PFSK-1 (cell line): ENCODE data around the gene PRR3.

Experiments
- POLR2AphosphoS5 ChIP-seq: IDR thresholded peaks from 2 replicates; pipeline ENCODE4 v1.6.1; 2012; ENCODE audit warnings: low read depth, mild to moderate bottlenecking, control low read depth, low read length, moderate library complexity
- TAF1 ChIP-seq: IDR thresholded peaks from 2 replicates; pipeline ENCODE4 v1.6.1; 2012; ENCODE audit warnings: low read length, control low read depth, borderline replicate concordance; ENCODE audit not compliant: insufficient read depth
- TF ChIP-seq, protein P1 (sequence below), 2 experiments: IDR thresholded peaks; 2 replicates each; pipeline versions ENCODE4 v1.6.1 to v1.8.0; 2011 to 2012; ENCODE audit warnings: low read depth in 2 of 2, low read length in 2 of 2, control low read depth in 1 of 2, inconsistent platforms in 1 of 2, mild to moderate bottlenecking in 1 of 2, moderate library complexity in 1 of 2; ENCODE audit not compliant: insufficient read depth in 1 of 2

DNA sequence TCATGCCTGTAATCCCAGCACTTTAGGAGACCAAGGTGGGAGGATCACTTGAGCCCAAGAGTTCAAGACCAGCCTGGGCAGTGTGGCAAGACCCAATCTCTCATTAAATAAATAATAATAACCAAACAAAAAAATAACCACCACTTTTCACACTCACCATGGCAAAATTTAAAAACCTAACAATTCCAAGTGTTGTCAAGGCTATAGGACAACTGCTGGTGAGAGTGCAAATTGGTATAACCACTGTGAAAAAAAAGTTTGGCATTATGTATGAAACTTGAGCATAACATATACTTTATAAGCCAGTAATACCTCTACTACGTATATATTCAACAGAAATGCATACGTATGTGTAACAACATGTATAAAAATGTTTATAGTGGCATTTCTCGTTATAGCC lies 3.8 kb downstream of the PRR3 start:
- TF ChIP-seq POLR2AphosphoS5: no peak
- TF ChIP-seq, protein P1, sequence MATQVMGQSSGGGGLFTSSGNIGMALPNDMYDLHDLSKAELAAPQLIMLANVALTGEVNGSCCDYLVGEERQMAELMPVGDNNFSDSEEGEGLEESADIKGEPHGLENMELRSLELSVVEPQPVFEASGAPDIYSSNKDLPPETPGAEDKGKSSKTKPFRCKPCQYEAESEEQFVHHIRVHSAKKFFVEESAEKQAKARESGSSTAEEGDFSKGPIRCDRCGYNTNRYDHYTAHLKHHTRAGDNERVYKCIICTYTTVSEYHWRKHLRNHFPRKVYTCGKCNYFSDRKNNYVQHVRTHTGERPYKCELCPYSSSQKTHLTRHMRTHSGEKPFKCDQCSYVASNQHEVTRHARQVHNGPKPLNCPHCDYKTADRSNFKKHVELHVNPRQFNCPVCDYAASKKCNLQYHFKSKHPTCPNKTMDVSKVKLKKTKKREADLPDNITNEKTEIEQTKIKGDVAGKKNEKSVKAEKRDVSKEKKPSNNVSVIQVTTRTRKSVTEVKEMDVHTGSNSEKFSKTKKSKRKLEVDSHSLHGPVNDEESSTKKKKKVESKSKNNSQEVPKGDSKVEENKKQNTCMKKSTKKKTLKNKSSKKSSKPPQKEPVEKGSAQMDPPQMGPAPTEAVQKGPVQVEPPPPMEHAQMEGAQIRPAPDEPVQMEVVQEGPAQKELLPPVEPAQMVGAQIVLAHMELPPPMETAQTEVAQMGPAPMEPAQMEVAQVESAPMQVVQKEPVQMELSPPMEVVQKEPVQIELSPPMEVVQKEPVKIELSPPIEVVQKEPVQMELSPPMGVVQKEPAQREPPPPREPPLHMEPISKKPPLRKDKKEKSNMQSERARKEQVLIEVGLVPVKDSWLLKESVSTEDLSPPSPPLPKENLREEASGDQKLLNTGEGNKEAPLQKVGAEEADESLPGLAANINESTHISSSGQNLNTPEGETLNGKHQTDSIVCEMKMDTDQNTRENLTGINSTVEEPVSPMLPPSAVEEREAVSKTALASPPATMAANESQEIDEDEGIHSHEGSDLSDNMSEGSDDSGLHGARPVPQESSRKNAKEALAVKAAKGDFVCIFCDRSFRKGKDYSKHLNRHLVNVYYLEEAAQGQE (IDR thresholded peaks at IDR 0.05; ENCODE audit: insufficient read depth in 1 of 2, low read depth in 2 of 2, low read length in 2 of 2): no peak
- no peak for TF ChIP-seq TAF1
